HEK293 (cell line): ENCODE measurements around the gene FEM1A.

Experiments
- CTCF ChIA-PET: fragments of 350-600 bp; formaldehyde crosslinking; extraction: SDS; loops from one replicate; lab custom pipeline; 2021; ENCODE audit warnings: antibody characterized with exemption; lab: Yijun Ruan, JAX
- POLR2A ChIA-PET: fragments of 300-600 bp; formaldehyde crosslinking; extraction: SDS; loops from one replicate; lab custom pipeline; 2020; ENCODE audit warnings: antibody characterized with exemption, inconsistent platforms; lab: Yijun Ruan, JAX
- H3K27ac ChIP-seq: fragments of 200-500 bp; sonication (Bioruptor generic); 2 replicates; pipeline ENCODE4 v1.5.1; 2014; ENCODE audit warnings: low read depth, low read length, control low read depth, inconsistent platforms; ENCODE audit errors: extremely low read depth
- H3K36me3 ChIP-seq, 2 experiments: fragments of 200-500 bp in 1 of 2; sonication (Bioruptor generic) in 1 of 2; 1 replicate in 1 of 2; 2 replicates in 1 of 2; pipeline ENCODE4 v1.5.1; 2014 to 2017; ENCODE audit warnings: inconsistent platforms in 2 of 2, low read length in 2 of 2; ENCODE audit not compliant: control insufficient read depth in 2 of 2, insufficient read depth in 1 of 2
- H3K4me1 ChIP-seq: fragments of 200-500 bp; sonication (Bioruptor generic); 2 replicates; pipeline ENCODE4 v1.5.1; 2014; ENCODE audit warnings: mild to moderate bottlenecking, low read length, inconsistent platforms; ENCODE audit not compliant: control insufficient read depth, insufficient read depth
- H3K4me3 ChIP-seq: 2 replicates; pipeline ENCODE4 v1.5.1; 2011; ENCODE audit warnings: low read depth, mild to moderate bottlenecking, control low read depth, low read length, moderate library complexity
- H3K9me3 ChIP-seq: fragments of 200-500 bp; sonication (Bioruptor generic); 2 replicates; pipeline ENCODE4 v1.5.1; 2014; ENCODE audit warnings: low read depth, low read length, inconsistent platforms; ENCODE audit not compliant: control insufficient read depth, insufficient read depth
- EGR2 ChIP-seq: fragments of 450-650 bp; formaldehyde crosslinking; IDR thresholded peaks from 2 replicates; pipeline ENCODE4 v1.5.1; 2016; ENCODE audit warnings: low read depth, missing biosample characterization, missing genetic modification characterization
- GLI2 ChIP-seq: fragments of 450-650 bp; formaldehyde crosslinking; IDR thresholded peaks from 2 replicates; pipeline ENCODE4; 2017; ENCODE audit warnings: missing biosample characterization, missing genetic modification characterization, low read depth, borderline replicate concordance
- HOXD13 ChIP-seq: sonication (generic); formaldehyde crosslinking; IDR thresholded peaks from 2 replicates; pipeline ENCODE4 v1.8.0; 2022; ENCODE audit warnings: missing genetic modification reagents, borderline replicate concordance
- MEIS1 ChIP-seq: sonication (generic); formaldehyde crosslinking; IDR thresholded peaks from 2 replicates; pipeline ENCODE4 v1.8.1; 2022; ENCODE audit warnings: missing genetic modification reagents, mild to moderate bottlenecking, borderline replicate concordance
- SP3 ChIP-seq: fragments of 450-650 bp; formaldehyde crosslinking; IDR thresholded peaks from 2 replicates; pipeline ENCODE4 v1.5.1; 2016; ENCODE audit warnings: missing biosample characterization, missing genetic modification characterization
- ZFHX2 ChIP-seq: fragments of 450-650 bp; formaldehyde crosslinking; conservative IDR thresholded peaks from 2 replicates; pipeline ENCODE4 v1.5.1; 2016; ENCODE audit warnings: missing biosample characterization, missing genetic modification characterization
- ZNF121 ChIP-seq: fragments of 450-650 bp; formaldehyde crosslinking; IDR thresholded peaks from 2 replicates; pipeline ENCODE4 v1.5.1; 2016; ENCODE audit warnings: missing biosample characterization, missing genetic modification characterization
- ZNF148 ChIP-seq: fragments of 450-650 bp; formaldehyde crosslinking; IDR thresholded peaks from 2 replicates; pipeline ENCODE4 v1.5.0; 2017; ENCODE audit warnings: missing biosample characterization, missing genetic modification characterization, borderline replicate concordance
- ZNF16 ChIP-seq: fragments of 450-650 bp; formaldehyde crosslinking; IDR thresholded peaks from 2 replicates; pipeline ENCODE4 v1.5.1; 2016; ENCODE audit warnings: low read depth, missing biosample characterization, missing genetic modification characterization
- ZNF2 ChIP-seq: fragments of 450-650 bp; formaldehyde crosslinking; IDR thresholded peaks from 2 replicates; pipeline ENCODE4 v1.5.1; 2016; ENCODE audit warnings: missing biosample characterization, missing genetic modification characterization
- ZNF24 ChIP-seq: fragments of 450-650 bp; formaldehyde crosslinking; IDR thresholded peaks from 2 replicates; pipeline ENCODE4 v1.5.1; 2016; ENCODE audit warnings: missing biosample characterization, missing genetic modification characterization
- ZNF350 ChIP-seq: fragments of 450-650 bp; formaldehyde crosslinking; IDR thresholded peaks from 2 replicates; pipeline ENCODE4 v1.5.0; 2017; ENCODE audit warnings: missing biosample characterization, mild to moderate bottlenecking, missing genetic modification characterization
- ZNF366 ChIP-seq: fragments of 450-650 bp; formaldehyde crosslinking; conservative IDR thresholded peaks from 2 replicates; pipeline ENCODE4 v1.5.1; 2016; ENCODE audit warnings: missing biosample characterization, missing genetic modification characterization
- ZNF513 ChIP-seq: fragments of 450-650 bp; IDR thresholded peaks from 2 replicates; pipeline ENCODE4 v1.5.1; 2018; ENCODE audit warnings: missing biosample characterization, missing genetic modification characterization
- ZNF530 ChIP-seq: fragments of 450-650 bp; formaldehyde crosslinking; IDR thresholded peaks from 2 replicates; pipeline ENCODE4 v1.5.1; 2016; ENCODE audit warnings: low read depth, missing biosample characterization, missing genetic modification characterization
- ZNF600 ChIP-seq: fragments of 450-650 bp; formaldehyde crosslinking; IDR thresholded peaks from 2 replicates; pipeline ENCODE4 v1.5.1; 2016; ENCODE audit warnings: missing biosample characterization, missing genetic modification characterization
- ZNF629 ChIP-seq: fragments of 450-650 bp; formaldehyde crosslinking; IDR thresholded peaks from 2 replicates; pipeline ENCODE4 v1.5.1; 2017; ENCODE audit warnings: missing biosample characterization, missing genetic modification characterization
- ZXDB ChIP-seq: fragments of 450-650 bp; formaldehyde crosslinking; IDR thresholded peaks from 2 replicates; pipeline ENCODE4 v1.5.1; 2016; ENCODE audit warnings: missing biosample characterization, missing genetic modification characterization

FEM1A gene

GRCh38 chr19:4815426-4816201 is 24.1 kb downstream of the FEM1A start (continued):
- TF ChIP-seq ZNF148 (tag by site-specific recombination) (no peak), SP3 (tag by site-specific recombination) (peak; percentile 82), EGR2 (tag by site-specific recombination) (peak; percentile 26; the same call in 1 of the 2 replicates), ZXDB (tag by site-specific recombination) (peak; percentile 32; the same call in 1 of the 2 replicates), ZNF2 (tag by site-specific recombination) (peak; percentile 22; the same call in 1 of the 2 replicates), ZFHX2 (tag by site-specific recombination) (0 out of 2 replicates have a peak, but pooled peaks have one; percentile 20), ZNF350 (no peak), HOXD13 (CRISPR knock-in tag) (no peak), ZNF24 (tag by site-specific recombination) (0 out of 2 replicates have a peak, but pooled peaks have one; percentile 18), ZNF366 (peak; percentile 59; the same call in 1 of the 2 replicates)

- peaks cover 0 to 13% of the 10 kb centered on the region in 2 experiments; a peak in 2 of 3 replicates for H3K36me3 ChIP-seq
- TF ChIP-seq ZNF629 (tag by site-specific recombination): 0 out of 2 replicates have a peak, but pooled peaks have one; percentile 6
- 0 out of 2 replicates have a peak, but pooled peaks have one; percentile 11 for TF ChIP-seq ZNF530 (tag by site-specific recombination)
- TF ChIP-seq ZNF600 (tag by site-specific recombination): peak; percentile 47
- no peak for TF ChIP-seq MEIS1
- no peak overlapping the region for H3K4me3 ChIP-seq
- ChIA-PET CTCF (interaction anchor here (0.5 to 2.0 kb wide), 4 partner anchors 35 to 216 kb away, joined by 3 to 15 read pairs (median 5); no protein-coding TSS in a partner anchor), POLR2A (interaction anchor here (0.6 kb wide), 1 partner anchor 433 kb away, joined by 10 read pairs; no protein-coding TSS in a partner anchor)
- H3K9me3 ChIP-seq: no peaks in the 10 kb centered on the region
- no peaks in the 10 kb centered on the region for H3K4me1 ChIP-seq
- H3K27ac ChIP-seq: no peak overlapping the region
Measured at GRCh38 chr19:4816202-4816949, 24.8 kb downstream of the FEM1A start.

- POLR2A ChIA-PET: interaction anchor here (0.6 kb wide), 1 partner anchor 433 kb away, joined by 10 read pairs; no protein-coding TSS in a partner anchor
- 0 out of 2 replicates have a peak, but pooled peaks have one; percentile 14 for TF ChIP-seq ZNF513 (tag by site-specific recombination)
- TF ChIP-seq ZNF121 (tag by site-specific recombination): no peak
- no peak for TF ChIP-seq ZNF16 (tag by site-specific recombination)
- TF ChIP-seq GLI2: no peak
- TF ChIP-seq, all 188 proteins: peak for 1
- Histone ChIP-seq H3K36me3 (peaks cover 0 to 13% of the 10 kb centered on the region in 2 experiments; a peak in 2 of 3 replicates), H3K4me3 (no peak overlapping the region), H3K27ac (no peak overlapping the region), H3K9me3 (no peaks in the 10 kb centered on the region), H3K4me1 (no peaks in the 10 kb centered on the region)
- CTCF ChIA-PET: interaction anchor here (2.0 kb wide), 2 partner anchors 34 to 95 kb away, joined by 7 to 15 read pairs; no protein-coding TSS in a partner anchor
Measured at GRCh38 chr19:4816950-4817278, 25.4 kb downstream of the FEM1A start.
